Activated T-cell treated with anti-CD3 and anti-CD28 coated beads for 4 hours (primary cell): Measurements from ENCODE around the gene ROPN1L.
"Not testable (repeated sequence)": the region's sequence is repeated elsewhere in the genome, so short reads cannot be mapped to it uniquely, and the experiment has no call there.

Experiments
- DNase-seq: peaks from one replicate; pipeline ENCODE4 v3.0.0-alpha.2; 2020

ROPN1L gene

DNA sequence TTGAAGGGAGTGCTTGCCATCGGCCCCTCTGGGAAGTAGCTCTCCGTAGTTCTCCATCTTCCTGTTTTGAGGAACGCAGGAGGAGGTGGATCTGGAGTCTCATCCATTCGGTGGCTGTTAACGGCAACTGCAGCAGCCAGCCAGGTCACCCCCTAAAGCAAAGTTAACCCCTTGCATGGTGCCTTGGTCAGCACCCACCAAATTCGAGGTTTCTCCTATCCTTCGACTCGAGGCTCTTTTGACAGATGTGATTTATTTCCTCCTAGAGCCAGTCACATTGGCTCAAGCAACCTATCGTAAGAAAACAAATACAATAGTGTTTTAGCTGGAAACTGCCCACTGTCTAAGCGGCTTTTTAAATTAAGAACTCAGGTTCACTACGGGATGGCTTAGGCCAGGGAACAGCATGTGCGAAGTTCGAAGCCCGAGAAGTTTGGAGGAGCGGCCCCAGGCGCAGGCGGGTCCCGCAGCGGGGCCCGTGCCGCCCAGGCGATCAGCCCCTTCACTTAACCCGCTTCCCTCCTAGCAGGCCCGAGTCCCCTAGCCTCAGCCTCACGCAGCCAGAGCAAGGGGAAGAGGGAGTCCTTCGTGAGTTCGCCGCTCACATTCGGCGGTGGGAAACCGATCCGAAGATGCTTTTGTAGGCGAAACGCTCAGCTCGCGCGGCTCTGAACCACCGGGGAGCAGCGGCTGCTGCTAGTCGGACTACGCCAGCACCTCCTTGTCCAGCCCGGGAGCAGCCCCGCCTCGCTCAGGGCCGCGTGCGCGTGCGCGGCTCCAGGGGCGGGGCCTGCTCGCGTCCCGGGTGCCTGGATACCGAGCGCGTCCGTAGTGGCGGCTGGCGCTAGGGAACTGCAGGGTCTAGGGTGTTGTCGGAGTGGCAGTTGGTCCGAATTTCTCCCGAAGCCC is at the start of gene ROPN1L:
Gene ROPN1L, plus strand, starts transcription at position 797 of the 909 bp plus-strand sequence. CDS start 289 bp downstream, outside the sequence.
- peak; percentile 69 for DNase-seq

GRCh38 chr5:10392567-10393328 is 48.9 kb upstream of the ROPN1L start:
- not testable (repeated sequence) for DNase-seq

DNA sequence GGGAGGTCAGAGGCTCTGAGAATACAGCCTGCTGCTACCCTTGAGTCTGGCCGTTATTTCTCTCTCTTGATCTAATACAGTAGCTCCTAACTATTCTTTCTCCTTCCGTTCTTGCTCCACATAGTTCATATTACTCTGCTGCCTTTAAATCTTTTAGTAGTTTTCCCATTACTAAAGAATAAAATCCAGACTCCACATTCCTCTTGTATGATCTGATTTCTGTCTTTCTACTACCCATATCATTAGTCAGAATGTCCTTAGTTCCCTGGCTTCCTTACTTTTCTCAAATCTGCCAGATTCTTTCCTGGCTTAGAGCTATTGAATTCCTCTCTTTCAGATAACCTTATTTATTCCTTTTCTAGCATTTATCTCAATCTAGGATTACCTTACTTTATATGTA is 48.2 kb upstream of the ROPN1L start:
- DNase-seq, result no peak

GRCh38 chr5:10396552-10396951 is 45.1 kb upstream of the ROPN1L start:
- no peak for DNase-seq

DNA sequence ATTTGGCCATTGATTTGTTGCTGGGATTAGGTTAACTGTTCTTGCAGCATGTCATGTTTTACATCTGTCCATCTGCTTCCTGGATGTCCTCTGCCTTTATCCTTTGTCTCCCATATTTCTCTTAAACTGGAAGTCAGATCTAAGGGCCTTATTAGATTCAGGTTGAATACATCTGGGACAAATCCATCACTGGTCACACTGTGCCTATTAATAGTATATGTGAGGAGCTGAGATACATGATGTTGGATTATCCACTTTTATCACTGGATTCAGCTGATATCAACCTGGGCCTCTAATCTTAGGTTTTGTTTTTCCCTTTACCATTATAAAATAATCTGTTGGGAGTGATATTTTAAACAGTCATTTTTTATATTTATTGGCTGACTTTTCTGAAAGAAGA is 41.8 kb upstream of the ROPN1L start:
- no peak for DNase-seq

DNA sequence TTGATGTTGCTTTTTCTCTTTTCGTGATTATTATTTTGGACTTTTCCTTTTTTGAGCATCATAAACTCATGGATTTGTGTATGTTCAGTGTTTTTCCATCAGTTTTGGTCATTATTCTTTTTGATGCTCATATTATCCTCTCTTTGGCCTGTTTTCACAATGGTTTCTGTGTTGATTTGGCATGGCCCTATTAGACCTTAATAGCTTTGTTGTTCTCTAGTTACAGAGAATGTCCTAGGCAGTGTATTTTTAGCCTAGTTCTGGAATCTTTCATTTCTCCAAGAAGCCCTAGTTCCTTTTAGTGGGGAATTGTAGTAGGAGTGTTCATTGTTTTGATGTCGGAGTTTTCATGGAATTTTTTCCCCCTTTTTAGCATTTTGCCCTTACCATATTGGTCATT is 41.3 kb upstream of the ROPN1L start:
- DNase-seq, result no peak

DNA sequence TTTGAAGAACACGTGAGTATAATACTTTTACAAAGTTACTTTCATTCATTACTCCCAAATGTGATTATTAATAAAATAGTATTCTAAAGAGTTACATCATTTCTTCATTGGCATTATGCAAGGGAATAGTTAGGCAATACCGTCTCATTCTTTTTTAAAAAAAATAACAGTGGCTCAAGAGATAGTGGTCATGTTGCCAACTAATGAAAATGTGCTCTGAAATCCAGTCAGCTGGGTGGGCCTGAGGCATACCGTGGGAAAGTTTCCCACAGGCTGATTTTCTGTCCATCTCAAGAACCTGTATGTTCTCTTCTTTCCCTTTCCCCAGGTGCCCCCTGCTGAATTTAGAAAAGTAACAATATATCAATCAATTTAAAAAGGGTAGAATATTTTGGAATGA is 40.8 kb upstream of the ROPN1L start:
- no peak for DNase-seq

DNA sequence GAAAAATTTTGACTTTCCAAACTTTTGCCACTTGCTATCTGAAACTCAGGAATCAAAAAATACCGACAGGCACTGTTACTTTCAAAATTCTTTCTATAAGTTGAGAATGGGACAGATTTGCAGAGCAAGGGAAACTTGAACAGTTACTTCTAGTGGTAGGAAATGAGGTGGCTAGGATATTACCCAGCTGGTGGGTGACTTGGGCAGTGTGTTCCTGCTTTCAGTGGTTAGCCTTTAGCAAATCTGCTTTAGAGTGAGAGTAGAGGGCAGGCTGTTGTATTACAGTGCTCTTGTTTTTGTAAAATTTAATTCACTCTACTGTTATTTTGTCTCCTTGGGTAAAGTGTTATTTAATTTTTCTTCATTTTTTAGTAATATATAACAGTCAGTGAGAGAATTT is 40.2 kb upstream of the ROPN1L start:
- DNase-seq, result no peak

DNA sequence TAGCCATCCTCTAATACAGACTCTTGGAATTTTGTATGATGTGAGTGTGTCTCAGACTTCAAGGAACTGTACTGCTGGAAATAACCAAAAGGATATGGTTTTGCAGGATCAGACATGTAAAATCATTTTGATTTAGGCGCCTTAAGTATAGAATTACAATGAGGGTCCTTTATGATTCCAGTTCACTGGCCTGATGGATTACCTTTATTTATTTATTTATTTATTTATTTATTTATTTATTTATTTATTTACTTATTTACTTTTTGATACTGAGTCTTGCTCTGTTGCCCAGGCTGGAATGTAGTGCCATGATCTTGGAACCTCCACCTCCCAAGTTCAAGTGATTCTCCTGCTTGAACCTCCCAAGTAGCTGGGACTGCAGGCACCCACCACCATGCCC is 37.9 kb upstream of the ROPN1L start:
- no peak for DNase-seq

DNA sequence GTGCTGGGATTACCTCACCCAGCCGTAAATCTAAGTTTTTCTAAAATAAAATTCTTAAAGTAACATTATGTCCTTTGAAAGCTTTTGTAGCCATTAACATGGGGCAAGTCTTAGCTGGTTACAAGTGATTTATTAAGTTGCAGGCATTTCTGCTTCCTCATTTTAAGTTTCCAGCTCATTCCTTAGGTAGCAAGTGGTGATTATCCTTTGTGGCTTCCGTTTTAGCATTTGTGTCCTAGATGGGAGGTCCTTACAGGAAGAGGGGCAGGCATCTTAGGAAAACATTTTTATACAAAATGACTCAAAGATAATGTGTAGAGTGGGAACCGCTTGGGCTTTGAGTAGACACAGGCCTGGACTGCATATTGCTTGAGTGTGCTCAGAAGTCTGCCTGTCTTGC is 35.0 kb upstream of the ROPN1L start:
- DNase-seq, result no peak

DNA sequence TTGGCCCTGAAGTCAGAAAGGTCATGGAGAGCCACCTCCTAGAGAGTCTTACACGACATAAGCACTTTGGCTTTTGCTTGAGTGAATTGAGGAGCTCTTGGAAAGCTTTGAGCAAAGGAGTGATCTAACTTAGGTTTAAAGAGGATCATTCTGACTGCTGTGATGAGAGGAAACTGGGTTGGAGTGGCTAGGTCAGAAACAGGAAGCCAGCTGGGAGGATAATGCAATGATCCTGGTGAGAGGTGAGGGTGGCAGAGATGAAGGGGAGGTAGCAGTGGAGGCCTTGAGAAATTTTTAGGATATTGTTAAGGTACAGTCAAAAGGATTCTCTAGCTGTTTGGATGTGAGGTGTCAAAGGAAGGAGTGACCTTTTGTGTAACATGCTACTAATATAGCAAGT is 32.2 kb upstream of the ROPN1L start:
- no peak for DNase-seq

DNA sequence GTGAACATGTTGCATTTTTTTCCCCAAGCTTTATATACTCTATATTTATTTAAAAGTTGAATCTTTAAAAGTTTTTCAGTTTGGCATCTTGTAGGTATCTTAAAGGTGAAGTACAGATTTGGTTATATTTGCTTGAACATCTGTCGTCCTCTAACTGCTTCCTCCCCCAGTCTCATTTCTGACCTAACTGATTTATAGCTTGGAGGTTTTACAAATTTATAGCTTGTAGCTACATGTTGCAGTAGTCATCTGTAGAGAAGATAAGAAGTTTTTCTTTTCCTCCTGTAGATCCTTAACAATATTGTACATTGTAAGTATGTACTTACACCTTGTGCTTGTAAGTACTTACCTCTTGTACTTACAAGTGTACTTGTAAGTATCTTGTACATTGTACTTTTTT is 31.0 kb upstream of the ROPN1L start:
- DNase-seq, result no peak

- DNase-seq, result no peak
These were observed 30.3 kb upstream of the ROPN1L start for GRCh38 chr5:10411336-10411735.

- no peak for DNase-seq
These were observed 24.8 kb upstream of the ROPN1L start for GRCh38 chr5:10416868-10417267.

GRCh38 chr5:10418654-10419345 is 22.9 kb upstream of the ROPN1L start:
- DNase-seq, result no peak

DNA sequence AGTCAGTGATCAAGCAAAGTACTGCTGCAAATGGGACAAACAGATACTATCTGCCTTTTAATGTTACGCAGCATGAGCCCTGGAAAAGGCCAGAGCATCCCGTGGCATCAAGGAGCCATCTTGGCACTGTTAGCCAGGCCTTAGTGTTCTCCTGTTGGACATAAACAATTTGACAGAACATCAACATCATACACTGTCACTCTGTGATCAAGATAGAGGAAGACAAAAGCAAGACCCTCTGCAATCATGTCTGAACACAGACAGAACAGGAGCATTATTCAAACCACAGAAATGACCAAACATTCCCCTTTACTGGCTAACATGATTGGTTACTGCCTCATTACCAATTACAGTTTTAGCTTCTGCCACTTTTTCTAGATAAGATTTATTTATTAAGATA is 21.2 kb upstream of the ROPN1L start:
- no peak for DNase-seq

DNA sequence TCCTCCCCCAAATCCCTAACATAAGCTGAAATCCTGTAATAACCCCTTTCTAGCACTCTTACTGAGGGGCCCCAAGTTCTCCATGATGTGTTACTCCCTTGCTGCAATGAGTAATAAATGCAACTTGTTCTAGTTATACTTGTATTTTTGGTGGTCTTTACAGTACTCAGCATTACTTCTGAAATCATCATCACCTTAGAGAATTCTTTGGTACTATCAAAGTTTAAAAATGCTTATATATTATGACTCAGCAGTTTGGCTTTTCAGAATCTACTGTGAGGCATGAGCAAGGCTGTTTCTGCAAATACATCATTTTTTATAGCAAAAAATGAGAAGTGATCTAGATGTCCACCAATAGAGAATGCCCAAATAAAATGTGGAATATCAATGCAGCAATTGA is 20.7 kb upstream of the ROPN1L start:
- no peak for DNase-seq

- DNase-seq, result no peak
These were observed 19.6 kb upstream of the ROPN1L start for GRCh38 chr5:10421896-10422691.

DNA sequence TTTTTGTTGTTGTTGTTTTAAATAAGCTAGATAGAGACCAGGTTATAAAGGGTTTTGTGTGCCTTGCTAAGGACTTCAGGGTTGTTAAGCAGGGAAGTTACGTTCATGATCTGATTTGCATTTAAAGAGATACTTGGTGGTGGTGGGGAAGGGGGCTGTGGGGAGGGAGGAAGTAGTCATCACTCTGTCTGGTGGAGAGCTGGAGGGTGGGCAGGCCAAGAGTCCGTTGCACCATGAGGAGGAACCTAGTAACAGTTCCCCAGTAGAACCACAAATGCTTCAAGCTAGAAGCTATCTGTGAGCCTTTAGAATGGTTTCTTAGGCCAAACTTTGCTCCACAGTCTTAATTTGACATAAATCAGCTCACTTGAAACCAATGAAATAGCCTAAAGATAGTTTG is 18.7 kb upstream of the ROPN1L start:
- DNase-seq, result no peak

- DNase-seq, result no peak
These were observed 17.5 kb upstream of the ROPN1L start for GRCh38 chr5:10424124-10424731.

GRCh38 chr5:10427201-10427600 is 14.5 kb upstream of the ROPN1L start:
- DNase-seq, result no peak

GRCh38 chr5:10427978-10428377 is 13.7 kb upstream of the ROPN1L start:
- no peak for DNase-seq
